ENCODE data around the gene NKAIN2. TPM values are rescaled to one million over a fixed set of nuclear protein-coding genes. Genes with fewer than 3 reads are reported as not detected.

NKAIN2 gene
- total and polyA plus RNA-seq, 12 donors = 0.07 to 3.0 (median 0.28) TPM; not detected in 1

DNA sequence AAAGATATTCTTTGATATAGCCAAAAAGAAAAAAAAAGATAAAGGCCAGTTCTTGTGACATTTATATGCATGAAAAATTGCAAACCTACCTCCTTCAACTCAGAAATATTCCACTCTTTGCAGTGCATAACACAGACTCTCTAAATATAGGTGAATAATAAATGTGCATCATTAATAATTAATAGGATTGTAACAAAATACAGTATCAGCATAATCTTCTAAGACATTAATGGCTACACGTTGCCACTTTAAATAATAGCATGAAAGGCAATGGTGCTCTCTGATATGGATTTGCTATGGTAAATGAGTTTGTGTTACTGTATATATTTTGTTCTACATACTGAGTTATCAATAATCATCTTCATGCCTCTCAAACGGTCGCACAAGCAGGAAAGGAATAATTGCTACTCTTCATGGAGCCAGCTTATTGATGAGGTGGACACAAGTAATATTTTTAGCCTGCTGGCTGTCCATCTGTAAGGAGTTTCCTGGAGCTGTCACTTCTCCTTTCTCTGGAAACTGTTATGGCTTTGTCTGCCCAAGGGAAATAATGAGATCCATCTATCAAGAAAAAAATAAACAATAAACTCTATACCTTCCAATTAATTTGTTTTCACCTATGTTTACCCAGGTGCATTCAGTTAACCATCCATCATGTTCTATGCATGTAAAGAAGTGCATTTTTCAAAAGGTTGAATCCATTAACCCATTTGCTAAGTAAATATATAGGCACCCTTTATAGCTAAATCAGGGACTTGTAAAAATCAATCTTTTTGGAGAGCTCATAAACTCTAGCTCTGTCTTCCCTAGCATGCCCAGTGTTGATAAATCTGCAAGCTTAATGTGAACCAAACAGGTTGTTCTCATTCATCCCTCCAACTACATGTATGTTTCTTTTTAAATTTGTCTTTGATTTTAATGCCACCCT lies 253.0 kb downstream of the NKAIN2 start:
- Histone ChIP-seq H3K9me3 (no peaks in the 10 kb centered on the region), H3K4me3 (no peak overlapping the region), H3K36me3 (no peaks in the 10 kb centered on the region), H3K4me1 (no peaks in the 10 kb centered on the region), H3K27ac (no peak overlapping the region), H3K27me3 (no peaks in the 10 kb centered on the region)
- intact Hi-C loops (cut with DNase I) = no loop called here
- TF ChIP-seq CTCF (IDR thresholded peaks at IDR 0.05) = no peak
- WGBS, 2 donors = 42 to 51% methylated on average over 3 of the region's 3 CpGs
- DNase-seq (no peak), ATAC-seq (no peak)

- DNase-seq = no peak
- intact Hi-C loops (cut with DNase I) = no loop called here
- Histone ChIP-seq H3K9me3 (no peaks in the 10 kb centered on the region), H3K36me3 (no peaks in the 10 kb centered on the region), H3K27ac (no peak overlapping the region), H3K4me1 (no peaks in the 10 kb centered on the region), H3K4me3 (no peak overlapping the region), H3K27me3 (no peaks in the 10 kb centered on the region)
- TF ChIP-seq CTCF (IDR thresholded peaks at IDR 0.05) = no peak
- WGBS, 2 donors = 72 to 75% methylated on average over 2 of the region's 2 CpGs
- no peak for ATAC-seq
Observed at GRCh38 chr6:124057461-124057860, 253.8 kb downstream of the NKAIN2 start.

- Histone ChIP-seq H3K27me3 (no peaks in the 10 kb centered on the region), H3K36me3 (no peaks in the 10 kb centered on the region), H3K27ac (no peak overlapping the region), H3K4me3 (no peak overlapping the region), H3K4me1 (no peaks in the 10 kb centered on the region), H3K9me3 (no peaks in the 10 kb centered on the region)
- ATAC-seq = no peak
- WGBS, 2 donors = 74 to 76% methylated on average over 3 of the region's 3 CpGs
- TF ChIP-seq CTCF (IDR thresholded peaks at IDR 0.05) = no peak
- no peak for DNase-seq
- intact Hi-C loops (cut with DNase I) = no loop called here
Observed at GRCh38 chr6:124064317-124065113, 260.9 kb downstream of the NKAIN2 start.

DNA sequence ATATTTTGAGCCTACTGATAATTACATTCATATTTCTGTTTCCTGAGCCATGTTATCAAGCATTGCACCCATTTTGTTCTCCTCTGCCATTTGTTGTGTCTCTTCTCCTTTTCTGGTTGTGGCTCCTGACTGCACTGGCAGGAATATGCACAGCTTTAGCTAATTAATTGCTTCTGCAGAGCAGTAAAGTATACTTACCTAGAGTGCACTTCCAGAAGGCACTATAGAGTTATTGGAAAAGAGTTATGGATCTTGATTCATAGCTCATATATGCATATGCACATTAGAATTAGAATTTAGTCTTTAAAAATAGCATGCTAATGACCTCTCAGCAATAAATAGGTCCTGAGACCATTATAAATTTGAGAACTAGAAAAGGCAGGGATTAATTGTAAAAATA lies 262.6 kb downstream of the NKAIN2 start:
- H3K27ac ChIP-seq = no peak overlapping the region
- TF ChIP-seq CTCF (IDR thresholded peaks at IDR 0.05) = no peak
- no peaks in the 10 kb centered on the region for H3K27me3 ChIP-seq
- no peak for ATAC-seq
- no peaks in the 10 kb centered on the region for H3K4me1 ChIP-seq
- no peak overlapping the region for H3K4me3 ChIP-seq
- no peak for DNase-seq
- peaks cover 0 to 6% (median 0%) of the 10 kb centered on the region in 11 donors for H3K9me3 ChIP-seq
- intact Hi-C loops (cut with DNase I) = no loop called here
- H3K36me3 ChIP-seq = no peaks in the 10 kb centered on the region

All from heart right ventricle (tissue), 16 donors.